ENCODE data around the gene PRDM16.
"Not testable (repeated sequence)": the region's sequence is repeated elsewhere in the genome, so short reads cannot be mapped to it uniquely, and the experiment has no call there.

Gene PRDM16

DNA sequence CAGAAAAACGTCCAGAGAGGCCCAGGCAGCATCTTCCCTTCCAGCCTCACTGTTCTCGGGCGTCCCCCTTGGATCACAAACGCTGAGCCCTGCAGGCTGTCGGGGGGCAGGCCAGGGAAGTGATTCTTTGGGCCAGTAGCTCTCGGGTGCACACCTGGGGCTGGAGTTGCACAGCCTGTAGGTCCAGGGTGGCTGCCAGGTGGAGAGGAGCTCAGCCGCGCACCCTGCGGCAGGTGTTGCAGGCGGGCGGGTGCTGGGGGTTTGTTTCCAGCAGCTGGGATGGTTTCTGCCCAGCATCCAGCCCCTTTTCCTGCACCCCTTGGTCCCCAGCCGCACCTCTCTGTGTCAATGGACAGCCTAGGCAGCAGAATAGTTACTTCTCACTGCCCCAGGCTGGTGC is 15.7 kb downstream of the PRDM16 start:
- no peak for DNase-seq

DNA sequence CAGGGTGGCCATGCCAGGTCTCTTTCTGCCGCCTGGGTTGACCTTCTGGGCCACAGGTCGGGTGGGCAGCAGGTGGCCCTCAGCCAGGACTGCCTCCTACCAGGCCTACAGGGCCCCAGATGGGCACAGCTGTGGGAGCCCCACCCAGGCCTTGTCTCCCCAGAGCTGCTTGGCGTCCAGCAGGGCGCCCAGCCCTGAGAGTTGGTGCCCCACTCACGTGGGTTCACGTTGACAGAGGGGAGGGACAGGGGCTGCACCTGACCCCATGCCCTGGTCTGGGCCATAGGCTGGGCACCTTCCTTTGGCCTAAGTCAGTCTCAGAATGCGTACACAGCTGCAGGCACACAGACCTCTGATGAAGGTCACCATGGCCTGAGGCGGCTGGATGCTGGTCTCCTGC is 16.7 kb downstream of the PRDM16 start:
- no peak for DNase-seq

DNA sequence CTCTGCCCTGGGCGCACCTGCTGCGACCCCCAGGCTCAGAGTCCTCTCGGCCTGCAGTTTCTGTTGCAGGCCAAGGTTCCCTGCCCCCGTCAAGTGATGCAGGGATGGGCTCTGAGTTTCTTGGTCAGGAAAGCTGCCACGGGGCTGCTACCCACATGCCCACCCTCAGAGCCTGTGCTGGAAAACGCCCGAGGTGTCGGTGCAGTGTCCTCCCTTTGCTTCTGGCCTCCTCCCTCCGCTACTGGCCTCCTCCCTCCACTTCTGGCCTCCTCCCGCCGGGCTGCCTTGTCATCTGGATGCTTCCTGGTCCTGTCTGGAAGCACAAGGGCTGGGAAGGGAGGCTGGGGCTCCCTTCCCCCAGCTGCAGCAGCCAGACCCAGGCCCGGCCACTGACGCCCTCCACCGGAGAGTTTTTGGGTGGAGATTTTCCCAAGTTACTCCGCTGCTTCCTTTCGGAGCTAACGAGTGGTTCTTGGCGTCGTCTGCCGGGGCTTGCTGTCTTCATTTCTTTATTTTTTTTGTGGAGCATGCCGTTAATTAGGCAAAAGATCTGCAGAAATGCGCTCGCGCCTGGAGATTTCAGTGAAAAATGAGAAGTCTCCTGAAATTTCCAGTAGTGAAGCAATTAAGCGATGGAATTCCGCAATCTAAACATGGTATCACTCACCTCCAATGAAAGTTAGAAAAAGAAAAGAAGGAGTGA is 17.4 kb downstream of the PRDM16 start:
- no peak for DNase-seq

DNA sequence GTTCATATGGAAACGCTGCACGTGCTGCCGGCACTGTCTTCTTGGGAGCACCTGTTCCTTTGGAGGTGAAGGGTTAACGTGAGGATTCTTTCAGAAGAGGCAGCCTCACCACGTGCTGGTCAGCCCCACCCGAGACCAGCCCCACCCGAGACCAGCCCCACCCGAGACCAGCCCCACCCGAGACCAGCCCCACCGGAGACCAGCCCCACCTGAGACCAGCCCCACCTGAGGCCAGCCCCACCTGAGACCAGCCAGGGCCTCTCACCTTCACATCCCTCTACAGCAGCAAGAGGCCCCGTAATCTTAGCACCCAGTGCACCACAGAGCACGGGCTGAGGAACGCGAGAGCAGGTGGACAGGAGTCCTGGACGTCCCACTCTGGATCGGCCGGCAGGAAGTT is 18.0 kb downstream of the PRDM16 start:
- no peak for DNase-seq

DNA sequence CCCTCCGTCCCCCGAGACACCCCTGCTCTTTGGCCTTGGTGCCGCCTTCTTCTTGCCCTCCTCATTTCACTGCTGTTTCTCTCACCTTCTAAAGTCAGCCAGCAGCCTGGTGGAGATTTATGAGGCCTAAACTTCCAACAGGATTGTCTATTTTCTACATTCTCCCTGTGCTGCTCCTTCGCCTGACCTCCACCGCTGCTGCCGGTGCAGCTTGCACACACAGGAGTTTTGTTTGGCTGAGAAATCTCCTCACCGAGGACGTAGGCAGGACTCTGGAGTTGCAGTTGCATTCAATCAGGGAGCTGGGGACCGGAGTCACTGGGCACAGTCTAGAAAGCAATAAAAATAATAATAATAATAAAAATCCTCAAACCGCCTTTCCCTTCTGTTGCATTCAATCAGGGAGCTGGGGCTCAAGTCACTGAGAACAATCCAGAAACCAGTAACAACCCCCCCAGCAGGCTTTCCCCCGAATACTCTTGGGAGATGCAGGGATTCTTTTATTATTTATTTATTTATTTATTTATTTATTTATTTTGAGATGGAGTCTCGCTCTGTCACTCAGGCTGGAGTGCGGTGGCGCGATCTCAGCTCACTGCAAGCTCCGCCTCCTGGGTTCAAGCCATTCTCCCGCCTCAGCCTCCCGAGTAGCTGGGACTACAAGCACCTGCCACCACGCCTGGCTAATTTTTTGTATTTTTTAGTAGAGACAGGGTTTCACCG is 19.1 kb downstream of the PRDM16 start:
- DNase-seq = not testable (repeated sequence)

DNA sequence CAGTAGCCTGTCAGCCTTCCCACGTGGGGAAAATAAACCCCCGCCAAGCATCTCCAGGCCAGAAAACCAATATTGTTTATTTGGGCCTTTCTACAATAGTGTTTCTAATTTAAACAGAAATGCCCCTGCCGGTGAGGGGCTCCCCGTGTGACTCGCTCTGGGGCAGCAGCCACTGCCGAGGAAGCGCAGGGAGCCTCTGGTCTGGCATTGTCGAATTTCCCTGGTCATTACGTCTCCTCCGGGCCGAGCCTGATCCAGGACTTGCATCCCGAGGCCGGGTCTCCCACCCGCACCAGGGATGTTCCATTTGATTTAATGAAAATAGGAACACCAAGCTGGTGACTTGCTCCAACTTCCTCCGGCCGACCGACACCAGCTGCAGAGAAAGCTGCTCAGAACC is 20.5 kb downstream of the PRDM16 start:
- DNase-seq = no peak

DNA sequence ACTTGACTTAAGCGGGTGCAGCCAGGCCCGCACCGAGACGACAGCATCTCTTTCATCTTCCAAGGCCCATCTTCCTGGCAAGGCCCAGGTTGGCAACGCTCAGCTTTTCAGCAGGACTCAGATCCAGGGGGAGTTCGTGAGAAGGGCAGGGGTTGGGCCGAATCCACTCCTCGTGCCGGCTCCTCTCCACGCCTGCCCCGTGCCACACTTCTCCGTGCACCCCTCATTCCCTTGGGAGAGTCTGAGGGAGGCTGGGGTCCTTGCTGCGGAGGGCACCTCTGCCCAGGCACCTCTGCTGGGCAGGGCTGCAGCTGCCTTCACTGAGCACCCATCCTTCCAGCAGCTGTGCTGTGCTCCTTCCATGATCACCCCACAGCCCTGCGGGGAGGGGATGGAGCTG is 22.3 kb downstream of the PRDM16 start:
- DNase-seq = no peak

DNA sequence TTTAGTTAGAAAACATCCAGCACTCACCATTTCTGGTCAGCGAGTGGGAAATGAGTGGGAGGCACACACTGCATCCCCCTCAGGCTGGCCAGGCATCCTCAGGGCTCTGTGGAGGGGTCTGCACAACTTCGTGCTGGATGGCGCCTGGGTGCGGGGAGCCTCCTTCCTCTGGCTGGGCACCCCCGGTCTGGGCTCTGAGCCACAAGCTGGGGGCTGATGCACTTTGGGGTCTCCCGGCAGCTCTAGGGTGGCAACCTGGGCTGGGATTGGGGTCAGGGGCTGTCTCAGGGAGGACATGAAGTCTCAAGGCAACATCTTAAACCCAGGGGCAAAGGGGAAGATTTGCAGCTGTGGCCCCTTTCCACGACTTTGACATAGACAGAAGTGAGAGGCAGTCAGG is 23.5 kb downstream of the PRDM16 start:
- no peak for DNase-seq

DNA sequence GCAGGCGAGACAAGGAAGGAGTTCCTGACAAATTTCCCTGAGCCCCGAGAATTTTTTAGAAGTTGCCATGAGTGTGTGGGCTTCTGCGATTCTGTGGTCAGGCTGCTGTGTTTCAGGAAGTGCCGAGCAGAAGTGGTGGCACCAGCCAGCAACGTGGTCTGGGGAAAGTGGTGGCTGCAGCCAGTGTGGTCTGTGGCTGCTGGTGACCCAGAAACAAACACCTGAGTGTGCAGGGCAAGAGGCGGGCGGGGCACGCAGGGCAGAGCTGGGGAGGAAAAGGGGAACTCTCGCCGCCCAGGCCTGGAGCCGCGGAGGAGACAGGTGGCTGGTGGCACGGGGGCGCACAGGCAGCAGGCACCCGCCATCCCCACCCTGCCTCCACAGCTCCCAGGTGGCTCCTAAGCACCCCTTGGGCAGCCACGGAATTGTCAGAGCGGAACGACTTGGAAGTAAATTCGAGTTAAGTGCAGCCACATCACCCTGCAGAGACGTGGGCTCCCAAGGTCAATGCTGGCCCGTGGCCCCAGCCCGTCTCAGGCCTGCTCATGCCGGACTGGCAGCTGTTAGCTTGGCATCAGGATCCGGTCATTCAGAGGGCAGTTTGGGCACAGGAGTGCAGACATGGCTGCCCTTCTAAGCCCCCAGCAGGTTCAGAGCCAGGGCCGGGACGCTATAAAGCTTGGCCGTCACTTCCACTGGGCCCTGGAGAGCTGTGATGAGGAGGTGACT is 25.1 kb downstream of the PRDM16 start:
- DNase-seq = no peak

DNA sequence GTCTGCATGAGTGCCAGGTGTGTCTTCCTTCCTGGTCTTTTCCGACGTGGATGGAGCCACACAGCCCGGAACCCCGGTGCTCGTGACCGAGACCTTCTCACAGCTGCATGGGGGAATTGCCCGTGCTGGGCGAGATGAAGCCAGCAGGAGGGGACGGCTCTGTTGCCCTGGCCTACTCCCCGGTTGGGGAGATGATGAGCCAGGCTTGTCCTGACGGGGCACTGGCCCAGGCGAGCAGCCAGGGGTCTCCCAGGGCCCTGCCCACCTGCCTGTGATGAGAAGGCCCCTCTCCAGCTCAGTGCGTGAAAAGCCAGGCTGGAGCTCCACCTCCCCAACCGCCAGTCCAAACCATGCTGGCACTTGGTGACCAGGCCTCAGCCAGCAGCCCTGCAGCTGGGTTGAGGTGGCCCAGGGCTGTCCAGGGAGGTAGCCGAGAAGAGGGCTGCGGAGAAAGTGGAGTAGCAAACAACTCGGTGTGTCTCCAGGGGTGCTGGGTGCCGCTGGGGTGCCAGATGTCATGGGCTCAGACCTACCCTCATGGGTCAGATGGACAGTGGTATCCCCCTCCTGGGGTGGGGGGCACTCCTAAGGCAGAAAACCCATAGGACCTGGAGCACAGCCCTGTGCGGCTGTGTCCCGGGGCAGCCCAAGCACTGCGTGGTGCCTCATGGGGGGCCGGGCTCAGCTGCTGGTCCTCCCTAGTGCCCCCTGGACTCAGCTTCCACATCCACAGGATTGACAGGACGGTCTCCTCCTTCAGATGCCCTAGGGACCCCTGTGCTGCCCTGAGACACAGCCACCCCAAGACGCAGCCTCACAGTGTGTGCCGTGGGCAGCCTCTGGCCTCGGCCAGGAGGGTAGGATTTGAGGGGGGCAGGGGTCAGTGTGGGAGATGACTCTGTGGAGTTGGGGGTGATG is 26.1 kb downstream of the PRDM16 start:
- DNase-seq = no peak

DNA sequence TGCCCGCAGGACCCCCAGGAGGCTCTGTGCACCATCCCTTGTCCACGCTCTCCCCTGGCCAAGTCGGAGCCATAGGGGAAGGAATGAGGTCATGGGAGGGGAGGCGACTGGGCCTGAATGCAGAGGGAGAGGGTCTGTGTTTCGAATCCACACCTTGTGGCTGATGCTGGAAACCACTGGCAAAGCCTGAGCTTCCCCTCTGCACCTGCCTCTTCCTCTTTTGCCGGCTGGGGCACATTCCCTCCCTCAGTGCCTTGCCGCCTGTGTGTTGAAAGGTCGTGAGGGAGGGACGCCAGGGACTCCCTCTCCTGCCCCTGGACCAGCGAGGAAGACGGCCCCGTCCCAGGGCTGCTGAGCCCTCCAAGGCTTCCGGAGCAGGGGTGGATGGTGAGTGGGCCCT is 27.3 kb downstream of the PRDM16 start:
- no peak for DNase-seq

DNA sequence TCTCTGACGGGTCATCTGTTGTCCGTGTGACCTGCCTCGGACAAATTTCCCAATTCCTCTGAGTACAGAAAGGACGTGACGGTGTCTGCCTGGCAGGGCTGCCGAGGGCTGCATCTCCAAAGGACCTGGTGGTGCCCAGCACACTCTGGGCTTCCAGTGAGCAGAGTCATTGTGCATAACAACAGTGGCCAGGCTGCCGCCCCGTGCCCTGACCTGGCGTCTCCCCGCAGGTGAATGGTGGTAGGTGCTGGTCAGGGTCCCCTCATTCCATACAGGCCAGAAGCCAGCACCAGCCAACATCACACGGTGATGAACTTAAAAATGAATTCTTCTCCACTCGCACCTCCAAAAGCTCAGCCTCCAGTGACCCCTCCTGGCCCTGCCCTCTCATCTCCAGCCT is 28.2 kb downstream of the PRDM16 start:
- DNase-seq = no peak

DNA sequence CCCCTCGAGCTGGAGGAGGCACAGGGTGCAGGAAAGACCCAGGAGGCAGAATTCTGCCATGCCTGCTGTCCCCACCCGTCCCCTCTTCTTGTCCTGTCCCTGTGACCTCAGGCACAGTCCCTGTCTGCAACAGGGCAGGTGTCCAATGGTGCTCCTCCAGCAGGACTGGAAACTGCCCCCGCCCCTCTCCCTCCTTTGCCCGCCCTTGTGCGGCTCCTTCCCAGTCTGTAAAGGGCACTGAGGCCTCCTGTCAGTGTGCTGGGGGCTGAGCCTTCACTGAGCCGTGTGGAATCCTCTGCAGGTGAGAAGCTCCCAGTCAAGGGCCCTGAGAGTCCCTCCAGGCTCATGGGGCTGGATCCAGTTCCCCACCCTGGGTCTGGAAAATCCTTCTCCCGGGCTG is 28.9 kb downstream of the PRDM16 start:
- DNase-seq = no peak

DNA sequence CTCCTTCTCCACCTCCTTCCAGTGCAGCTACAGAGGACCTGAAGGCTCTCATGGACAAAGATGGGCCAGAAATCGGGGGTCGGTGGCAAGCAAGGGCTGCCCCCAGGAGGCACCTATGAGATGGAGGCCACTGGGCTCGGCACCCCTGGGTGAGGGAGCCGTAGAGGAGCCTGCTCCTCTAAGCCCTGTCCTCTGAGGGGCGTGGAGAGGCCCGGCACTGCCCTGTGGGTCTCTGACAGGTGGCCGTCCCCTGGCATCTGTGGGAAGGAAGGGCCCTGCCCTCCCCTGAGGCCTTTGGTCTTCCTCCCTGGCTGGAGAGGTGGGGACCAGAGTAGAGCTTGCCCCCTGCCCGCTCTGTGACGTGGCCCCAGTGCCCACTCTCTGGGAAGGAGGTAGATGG is 30.9 kb downstream of the PRDM16 start:
- no peak for DNase-seq

DNA sequence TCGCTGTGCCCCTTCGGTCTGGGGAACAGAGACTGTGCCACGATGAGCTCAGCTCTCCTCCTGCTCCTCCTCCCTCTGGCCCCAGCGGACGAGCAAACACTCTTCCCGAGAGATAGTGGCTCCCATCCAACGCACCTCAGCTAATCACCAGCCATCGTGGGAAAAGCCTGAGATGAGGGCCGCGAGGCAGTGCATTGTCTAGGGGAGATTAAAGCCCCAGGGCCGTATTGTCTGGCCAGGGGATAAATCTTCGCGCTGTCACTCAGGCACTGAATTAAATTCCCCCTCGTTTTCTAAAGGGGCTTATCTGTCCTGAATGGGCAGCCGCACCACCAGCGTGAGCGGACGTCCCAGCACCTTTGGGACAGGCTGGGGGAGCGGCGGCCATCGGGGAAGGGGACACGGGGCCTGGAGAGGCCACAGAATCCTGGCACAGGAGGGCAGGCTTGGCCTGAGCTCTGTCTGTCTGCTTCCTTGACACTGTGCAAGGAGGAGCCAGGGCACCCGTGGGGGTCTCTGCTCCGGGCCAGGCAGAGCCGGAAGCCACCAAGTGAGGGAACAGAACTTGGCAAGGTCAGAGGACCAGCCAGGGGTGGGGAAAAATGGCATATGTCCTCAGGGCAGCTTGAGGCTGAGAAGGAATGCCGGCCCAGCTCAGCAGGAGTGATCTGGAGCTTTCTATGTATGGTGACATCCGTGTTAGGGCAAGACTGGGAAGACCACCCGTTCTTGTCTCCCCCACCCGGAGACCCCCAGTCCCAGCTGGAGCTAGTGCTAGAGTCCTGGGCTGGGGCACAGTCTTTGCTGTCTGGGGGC is 32.3 kb downstream of the PRDM16 start:
- no peak for DNase-seq

DNA sequence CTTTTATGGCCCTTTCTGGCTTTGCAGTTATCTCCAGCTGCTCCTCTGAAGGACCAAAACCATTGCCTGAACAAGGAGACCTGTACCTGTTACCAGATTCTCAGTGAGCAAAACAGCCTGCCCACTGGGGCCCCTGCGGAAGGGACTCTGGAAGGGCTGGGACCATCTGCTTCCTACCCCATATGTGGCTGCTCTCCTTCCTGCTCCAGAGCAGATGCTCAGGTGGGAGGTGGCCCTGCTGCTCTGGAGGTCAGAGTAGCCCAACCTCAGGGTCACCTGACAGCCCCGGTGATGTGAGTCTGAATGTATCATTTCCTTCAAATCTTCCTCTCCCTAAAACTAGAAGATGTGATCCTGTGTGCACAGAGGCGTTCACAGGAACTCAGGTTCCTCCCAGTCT is 33.6 kb downstream of the PRDM16 start:
- DNase-seq = no peak

DNA sequence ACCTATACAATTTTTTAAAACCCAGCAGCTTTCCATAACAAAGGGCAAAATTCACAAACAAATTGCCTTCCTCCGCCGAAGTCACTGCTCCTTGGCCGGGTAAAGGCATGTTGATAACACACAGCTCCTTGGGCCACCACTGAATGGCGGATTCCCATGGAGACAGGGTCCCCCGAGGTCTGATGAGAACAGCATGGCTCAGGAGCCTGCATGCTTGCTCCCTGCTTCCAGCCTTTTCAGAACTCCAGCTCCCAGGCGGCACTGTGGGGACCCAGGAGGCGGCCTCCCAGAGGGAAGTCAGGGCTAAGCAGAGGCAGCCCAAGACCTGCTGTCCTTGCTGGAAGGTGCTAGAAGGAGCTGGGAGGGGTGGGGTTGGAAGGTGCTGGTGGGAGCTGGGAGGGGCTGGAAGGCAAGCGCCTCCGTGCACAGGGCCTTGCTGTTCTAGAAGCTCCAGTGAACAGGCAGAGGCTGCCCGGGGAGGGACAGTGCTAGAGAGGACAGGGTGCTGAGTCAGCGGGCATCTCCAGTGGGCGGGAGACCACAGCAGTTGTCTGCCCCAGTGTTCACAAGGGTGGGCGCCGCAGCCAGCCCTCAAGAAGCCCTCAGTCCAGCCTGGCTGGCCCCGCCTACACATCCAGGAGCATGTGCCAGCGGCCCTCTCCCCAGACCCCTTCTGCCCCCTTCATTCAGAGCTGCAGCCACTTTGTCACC is 35.1 kb downstream of the PRDM16 start:
- no peak for DNase-seq

DNA sequence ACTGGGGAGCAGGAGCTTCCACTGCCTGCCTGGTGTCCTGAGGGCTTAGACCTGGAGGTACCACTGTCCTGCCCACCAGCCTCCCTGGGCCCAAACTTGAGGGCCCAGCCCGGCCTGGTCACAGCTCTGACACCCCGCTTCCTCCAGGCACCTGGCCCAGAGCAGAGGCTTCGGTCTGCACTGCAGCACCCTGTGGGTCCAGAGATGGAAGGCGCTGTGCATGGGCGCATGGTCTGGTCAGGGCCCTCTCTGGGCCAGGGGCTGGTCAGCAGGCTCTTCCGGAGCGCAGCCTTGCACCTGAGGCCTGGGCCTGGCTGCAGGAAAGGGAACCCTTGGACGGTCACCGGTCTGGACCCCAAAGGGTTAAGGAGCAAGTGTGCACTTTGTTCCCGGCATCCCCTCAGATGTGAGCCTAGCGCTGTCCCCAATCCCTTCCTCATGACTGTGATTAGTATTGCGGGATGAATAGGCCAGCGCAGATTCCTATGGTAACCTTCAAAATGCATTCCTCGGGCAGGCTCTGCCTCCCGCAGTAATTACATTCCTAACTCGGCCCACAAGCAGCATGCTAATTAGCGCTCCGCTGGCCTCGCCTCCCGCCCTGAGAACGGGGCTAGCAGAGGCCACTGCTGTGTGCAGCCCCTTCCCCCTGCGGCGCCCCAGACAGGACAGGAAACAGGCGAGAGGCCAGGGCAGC is 36.3 kb downstream of the PRDM16 start:
- no peak for DNase-seq

DNA sequence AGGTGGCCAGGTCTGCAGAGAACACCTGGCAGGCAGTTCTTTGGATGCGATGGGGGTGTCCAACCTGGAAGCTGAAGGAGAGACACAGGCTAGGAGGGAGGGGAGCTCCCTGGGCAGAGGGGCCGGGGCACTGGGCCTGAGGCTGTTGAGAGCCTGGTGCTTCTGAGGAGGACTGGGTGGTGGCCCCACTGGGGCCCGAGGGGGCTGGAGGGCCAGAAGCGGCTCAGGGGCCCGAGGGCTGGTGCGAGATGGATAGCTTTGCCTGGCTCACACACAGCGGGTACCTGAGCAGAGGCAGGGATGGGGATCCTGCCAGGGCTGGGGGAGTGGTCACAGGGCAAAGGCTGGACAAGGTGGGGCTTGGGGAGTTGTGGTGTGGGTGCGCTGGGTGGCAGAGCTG is 37.2 kb downstream of the PRDM16 start:
- DNase-seq = no peak

DNA sequence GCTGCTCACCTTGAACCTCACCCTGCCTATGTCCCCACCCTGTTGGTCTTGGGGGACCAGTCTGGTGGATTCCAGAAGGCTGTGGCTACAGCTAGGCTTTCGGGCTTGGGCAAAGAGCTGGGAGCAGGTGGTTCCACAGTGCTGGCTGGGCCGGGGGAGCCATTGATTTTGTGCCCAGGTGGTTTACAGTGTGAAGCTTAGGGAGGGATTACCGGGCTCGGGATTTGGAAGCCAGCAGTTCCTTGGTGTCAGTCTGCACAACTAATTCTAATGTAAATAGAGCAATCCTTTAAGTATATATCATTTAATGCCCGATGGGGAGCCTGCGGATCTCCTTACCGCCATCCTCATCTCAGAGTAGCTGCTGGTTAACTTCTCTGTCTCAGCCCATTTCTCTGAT is 38.2 kb downstream of the PRDM16 start:
- DNase-seq = no peak

DNA sequence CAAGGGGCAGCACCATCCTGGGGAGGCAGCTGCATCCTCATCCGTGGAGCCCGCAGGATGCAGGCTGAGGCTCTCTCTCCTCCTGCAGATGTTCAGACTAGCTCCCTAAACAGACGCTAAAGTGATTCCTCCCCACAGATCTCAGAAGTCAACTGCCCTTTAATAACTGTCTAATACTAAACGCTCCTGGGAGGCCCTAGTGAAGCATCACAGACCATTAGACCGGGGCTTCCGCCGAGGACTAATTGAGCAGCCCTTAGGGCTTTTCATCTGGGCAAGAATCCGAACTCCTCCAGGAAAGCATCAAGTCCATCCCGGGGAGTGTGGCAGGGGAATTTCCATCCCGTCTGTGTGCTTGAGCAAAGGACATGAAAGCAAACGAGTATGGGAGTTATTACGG is 40.4 kb downstream of the PRDM16 start:
- no peak for DNase-seq

Measured in NCI-H1436 treated with DMSO at 0.1 percent for 48 hours (cell line).